CD14-positive monocyte (primary cell): ENCODE measurements around the gene GALNT12. TPM values are rescaled to one million over a fixed set of nuclear protein-coding genes. Genes with fewer than 3 reads are reported as not detected.

Source experiments
- DNase-seq, 3 donors: peaks; one replicate each; pipeline ENCODE4 v3.0.0-alpha.2; 2011 to 2022
- H2AFZ ChIP-seq: 2 replicates; pipeline ENCODE4 v1.6.0; 2012; ENCODE audit warnings: mild to moderate bottlenecking, low read depth, low read length, inconsistent platforms; ENCODE audit not compliant: insufficient read depth, poor library complexity, severe bottlenecking
- H3K27ac ChIP-seq, 2 donors: 1 replicate in 1 of 2; 2 replicates in 1 of 2; pipeline ENCODE4 v1.5.1; 2012 to 2013; ENCODE audit warnings: low read length in 2 of 2, control low read depth in 1 of 2, inconsistent platforms in 1 of 2, low read depth in 1 of 2, mild to moderate bottlenecking in 1 of 2
- H3K27me3 ChIP-seq, 2 donors: one replicate each; pipeline versions ENCODE4 v1.6.0 to v1.6.1; 2011 to 2013; ENCODE audit warnings: low read length in 2 of 2; ENCODE audit not compliant: control insufficient read depth in 2 of 2, insufficient read depth in 2 of 2
- H3K36me3 ChIP-seq, 2 donors: replicated peaks in 1 of 2; 1 replicate in 1 of 2; 2 replicates in 1 of 2; pipeline versions ENCODE4 v1.5.1 to v1.6.1; 2012 to 2013; ENCODE audit warnings: low read length in 2 of 2, control low read depth in 1 of 2, inconsistent platforms in 1 of 2, mild to moderate bottlenecking in 1 of 2; ENCODE audit not compliant: insufficient read depth in 2 of 2, control insufficient read depth in 1 of 2
- H3K4me1 ChIP-seq, 2 donors: 1 replicate in 1 of 2; 2 replicates in 1 of 2; pipeline versions ENCODE4 v1.5.1 to v1.6.1; 2012 to 2013; ENCODE audit warnings: low read length in 2 of 2, control low read depth in 1 of 2, inconsistent platforms in 1 of 2, mild to moderate bottlenecking in 1 of 2, moderate library complexity in 1 of 2; ENCODE audit not compliant: insufficient read depth in 2 of 2, control insufficient read depth in 1 of 2
- H3K4me2 ChIP-seq: replicated peaks from 2 replicates; pipeline ENCODE3; 2012; ENCODE audit warnings: low read length, moderate library complexity, mild to moderate bottlenecking; ENCODE audit not compliant: poor library complexity, severe bottlenecking; ENCODE audit errors: extremely low read depth
- H3K4me3 ChIP-seq, 3 experiments: fragments of 200-600 bp in 1 of 3; sonication (generic) in 1 of 3; replicated peaks in 1 of 3; 1 replicate in 2 of 3; 2 replicates in 1 of 3; pipeline ENCODE4 v1.5.1; 2011 to 2013; ENCODE audit warnings: low read length in 3 of 3, mild to moderate bottlenecking in 3 of 3, control low read depth in 2 of 3, low read depth in 2 of 3, inconsistent platforms in 1 of 3, moderate library complexity in 1 of 3
- H3K79me2 ChIP-seq: 2 replicates; pipeline ENCODE4 v1.6.0; 2012; ENCODE audit warnings: mild to moderate bottlenecking, control low read depth, inconsistent platforms, low read length, moderate library complexity; ENCODE audit not compliant: insufficient read depth
- H3K9ac ChIP-seq: 2 replicates; pipeline ENCODE4 v1.6.0; 2017; ENCODE audit warnings: low read length, mild to moderate bottlenecking; ENCODE audit not compliant: insufficient read depth, poor library complexity, severe bottlenecking
- H3K9me3 ChIP-seq, 2 donors: replicated peaks in 1 of 2; 1 replicate in 1 of 2; 2 replicates in 1 of 2; pipeline versions ENCODE4 v1.5.1 to v1.6.1; 2012 to 2013; ENCODE audit warnings: low read length in 2 of 2, control low read depth in 1 of 2; ENCODE audit not compliant: control insufficient read depth in 1 of 2, insufficient read depth in 1 of 2
- H4K20me1 ChIP-seq: 2 replicates; pipeline ENCODE4 v1.6.0; 2012; ENCODE audit warnings: mild to moderate bottlenecking, low read length, control low read depth, moderate library complexity; ENCODE audit not compliant: insufficient read depth
- H3K27ac Mint-ChIP-seq, 7 donors: one replicate each; pipeline ENCODE4 v1.8.0; 2020; ENCODE audit warnings: mild to moderate bottlenecking in 7 of 7, mixed read lengths in 7 of 7, moderate library complexity in 6 of 7, inconsistent platforms in 2 of 7
- H3K27me3 Mint-ChIP-seq, 3 donors: one replicate each; pipeline ENCODE4 v1.8.0; 2021 to 2022; ENCODE audit warnings: low read depth in 3 of 3, mild to moderate bottlenecking in 3 of 3, mixed read lengths in 3 of 3, moderate library complexity in 3 of 3, inconsistent platforms in 1 of 3
- H3K36me3 Mint-ChIP-seq, 2 donors: one replicate each; pipeline ENCODE4 v1.8.0; 2020; ENCODE audit warnings: mixed read lengths in 2 of 2, inconsistent platforms in 1 of 2, mild to moderate bottlenecking in 1 of 2
- H3K4me1 Mint-ChIP-seq: one replicate; pipeline ENCODE4 v1.8.0; 2020; ENCODE audit warnings: mild to moderate bottlenecking, mixed read lengths
- H3K4me3 Mint-ChIP-seq, 2 donors: one replicate each; pipeline ENCODE4 v1.8.0; 2020; ENCODE audit warnings: mild to moderate bottlenecking in 2 of 2, mixed read lengths in 2 of 2, moderate library complexity in 1 of 2
- H3K9me3 Mint-ChIP-seq, 7 donors: one replicate each; pipeline ENCODE4 v1.8.0; 2020 to 2022; ENCODE audit warnings: mixed read lengths in 7 of 7, mild to moderate bottlenecking in 6 of 7, moderate library complexity in 6 of 7, inconsistent platforms in 2 of 7
- WGBS: methylation state at CpG from one replicate; pipeline ENCODE4 v1.1.5; 2013; ENCODE audit warnings: missing lambda C conversion rate; ENCODE audit not compliant: insufficient coverage; 5-methylcytosine and 5-hydroxymethylcytosine counted together
- intact Hi-C, 2 donors: fragments of 100-400 bp; cut with micrococcal nuclease; formaldehyde crosslinking; loops; one replicate each; pipeline versions ENCODE4 v1.15.0 to v1.15.1; 2023
- polyA plus RNA-seq, 3 donors: library from polyadenylated mRNA; depleted of rRNA in 1 of 3; unstranded in 2 of 3; stranded (reverse) in 1 of 3; fragments of 300-500 nt in 2 of 3; fragments of >200 nt in 1 of 3; fragmentation: Illumina TruSeq in 2 of 3; gene quantifications; 1 replicate in 2 of 3; 2 replicates in 1 of 3; pipeline ENCODE4 v1.2.3, GENCODE V29; 2012 to 2021
- TF ChIP-seq, protein P1 (sequence below): fragments of 200-600 bp; IDR thresholded peaks from one replicate; pipeline ENCODE4 v1.8.0; 2022; ENCODE audit warnings: antibody characterized with exemption, mild to moderate bottlenecking

GALNT12 gene
- polyA plus RNA-seq, 3 donors = 0.16 TPM; not detected in 2

DNA sequence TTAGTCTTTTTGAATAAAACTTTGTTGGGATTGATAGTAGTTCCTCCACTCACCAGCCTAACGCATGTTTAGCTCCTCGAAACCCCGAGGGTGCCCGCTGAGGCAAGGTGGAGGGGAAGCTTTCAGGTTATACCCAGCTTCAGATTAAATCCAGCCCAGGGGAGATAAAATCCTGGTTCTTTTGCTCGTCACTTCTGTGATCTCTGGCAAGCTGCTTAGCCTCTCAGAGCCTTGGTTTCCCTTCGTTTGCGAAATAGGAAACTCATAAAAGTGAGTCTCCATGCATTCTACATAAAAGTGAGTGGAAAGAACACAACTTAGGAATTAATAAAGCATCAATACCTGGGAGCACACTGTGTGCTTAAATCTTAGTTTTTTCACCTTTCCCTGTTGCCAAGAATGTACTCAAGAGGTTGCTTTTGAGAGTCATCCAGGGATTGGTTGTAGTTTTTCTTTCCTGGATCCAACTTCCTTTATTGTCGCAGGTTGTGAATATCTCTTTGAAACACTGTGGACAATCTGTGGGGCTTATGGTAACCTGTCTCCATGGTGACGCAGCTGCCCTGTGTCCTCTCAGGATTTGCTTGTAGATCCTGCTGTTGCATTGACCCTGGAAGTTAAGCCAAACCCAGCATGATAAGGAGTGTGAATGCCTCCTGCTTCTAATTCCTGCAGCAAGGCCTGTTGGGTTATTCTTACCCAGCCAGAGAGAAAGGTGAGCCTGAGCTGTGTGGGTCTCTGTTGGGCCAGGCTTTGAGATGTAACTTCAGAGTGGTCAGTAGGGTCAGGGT lies 2.0 kb downstream of the GALNT12 start:
- WGBS = 75% methylated on average over 2 of the region's 9 CpGs

DNA sequence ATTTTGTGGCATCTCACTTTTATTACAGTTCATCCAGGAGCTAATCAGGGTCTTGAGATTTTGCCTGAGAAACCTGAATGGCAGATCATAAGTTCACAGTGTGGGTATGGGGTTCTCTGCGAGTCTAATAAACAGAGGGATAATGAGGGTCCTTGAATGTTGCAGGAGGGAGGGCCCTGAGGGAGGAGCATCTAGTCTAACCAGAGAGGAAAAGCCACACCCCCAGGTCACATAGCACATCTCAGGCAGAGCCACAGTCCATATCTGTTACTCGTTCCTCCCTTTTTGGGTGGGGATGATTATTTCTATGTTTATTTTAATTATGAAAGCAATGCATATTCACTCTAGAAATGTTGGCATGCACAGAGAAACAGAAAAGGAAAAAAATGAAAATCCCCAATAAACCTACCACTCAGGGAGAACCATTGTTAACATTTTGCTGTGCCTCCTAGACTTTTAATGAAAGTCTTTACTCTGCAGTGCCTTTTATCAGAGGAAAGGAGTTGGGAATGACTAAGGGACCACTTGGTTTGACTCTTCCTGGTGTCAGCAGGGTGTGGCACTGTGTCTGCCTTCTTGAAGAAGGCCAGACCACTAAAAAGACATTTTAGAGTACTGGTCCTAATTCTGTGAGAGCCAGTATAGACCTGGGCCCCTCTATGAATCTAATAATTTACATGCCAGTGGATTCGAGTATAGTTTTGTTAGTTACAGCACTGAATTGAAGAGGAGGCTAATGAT lies 2.8 kb downstream of the GALNT12 start:
- Mint-ChIP-seq H3K4me3 (no peak overlapping the region), H3K27me3 (peaks cover 26 to 43% (median 32%) of the 10 kb centered on the region in 3 donors)

More for the DNA sequence above, 2.0 kb downstream of the GALNT12 start:
- H3K9ac ChIP-seq = no peak overlapping the region
- H3K36me3 Mint-ChIP-seq = peaks cover 3 to 7% of the 10 kb centered on the region in 2 donors
- H3K4me1 ChIP-seq = peaks cover 14 to 20% of the 10 kb centered on the region in 2 donors
- DNase-seq = no peak
- TF ChIP-seq, protein P1, sequence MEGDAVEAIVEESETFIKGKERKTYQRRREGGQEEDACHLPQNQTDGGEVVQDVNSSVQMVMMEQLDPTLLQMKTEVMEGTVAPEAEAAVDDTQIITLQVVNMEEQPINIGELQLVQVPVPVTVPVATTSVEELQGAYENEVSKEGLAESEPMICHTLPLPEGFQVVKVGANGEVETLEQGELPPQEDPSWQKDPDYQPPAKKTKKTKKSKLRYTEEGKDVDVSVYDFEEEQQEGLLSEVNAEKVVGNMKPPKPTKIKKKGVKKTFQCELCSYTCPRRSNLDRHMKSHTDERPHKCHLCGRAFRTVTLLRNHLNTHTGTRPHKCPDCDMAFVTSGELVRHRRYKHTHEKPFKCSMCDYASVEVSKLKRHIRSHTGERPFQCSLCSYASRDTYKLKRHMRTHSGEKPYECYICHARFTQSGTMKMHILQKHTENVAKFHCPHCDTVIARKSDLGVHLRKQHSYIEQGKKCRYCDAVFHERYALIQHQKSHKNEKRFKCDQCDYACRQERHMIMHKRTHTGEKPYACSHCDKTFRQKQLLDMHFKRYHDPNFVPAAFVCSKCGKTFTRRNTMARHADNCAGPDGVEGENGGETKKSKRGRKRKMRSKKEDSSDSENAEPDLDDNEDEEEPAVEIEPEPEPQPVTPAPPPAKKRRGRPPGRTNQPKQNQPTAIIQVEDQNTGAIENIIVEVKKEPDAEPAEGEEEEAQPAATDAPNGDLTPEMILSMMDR = no peak
- no peak overlapping the region for H3K4me2 ChIP-seq
- H3K79me2 ChIP-seq = no peaks in the 10 kb centered on the region
- peaks cover 0 to 11% (median 1%) of the 10 kb centered on the region in 7 donors for H3K9me3 Mint-ChIP-seq
- peaks cover 20 to 46% of the 10 kb centered on the region in 2 donors for H3K27me3 ChIP-seq
- no peaks in the 10 kb centered on the region for H3K36me3 ChIP-seq
- H3K9me3 ChIP-seq = peaks cover 0 to 4% of the 10 kb centered on the region in 2 donors
- H3K4me3 ChIP-seq = no peak overlapping the region
- intact Hi-C loops = no loop called here
- H3K27me3 Mint-ChIP-seq = peaks cover 26 to 48% (median 32%) of the 10 kb centered on the region in 3 donors
- peak overlapping the region in 1 of 2 donors; percentile 94 for H3K4me3 Mint-ChIP-seq
- H3K27ac ChIP-seq = no peak overlapping the region
- H2AFZ ChIP-seq = no peak overlapping the region
- H3K4me1 Mint-ChIP-seq = peaks cover 42% of the 10 kb centered on the region
- H4K20me1 ChIP-seq = no peaks in the 10 kb centered on the region
- no peak overlapping the region for H3K27ac Mint-ChIP-seq

More for the DNA sequence above, 2.8 kb downstream of the GALNT12 start:
- no peak for DNase-seq
- Histone ChIP-seq H3K9me3 (peaks cover 0 to 4% of the 10 kb centered on the region in 2 donors), H3K4me3 (no peak overlapping the region), H4K20me1 (no peaks in the 10 kb centered on the region), H3K36me3 (no peaks in the 10 kb centered on the region), H3K27me3 (peaks cover 16 to 41% of the 10 kb centered on the region in 2 donors), H3K27ac (no peak overlapping the region), H3K79me2 (no peaks in the 10 kb centered on the region), H3K4me2 (no peak overlapping the region), H3K9ac (no peak overlapping the region), H3K4me1 (peaks cover 14 to 20% of the 10 kb centered on the region in 2 donors), H2AFZ (no peak overlapping the region)
- no peak overlapping the region for H3K27ac Mint-ChIP-seq
- TF ChIP-seq, protein P1 = no peak
- peaks cover 42% of the 10 kb centered on the region for H3K4me1 Mint-ChIP-seq
- peaks cover 3 to 7% of the 10 kb centered on the region in 2 donors for H3K36me3 Mint-ChIP-seq
- WGBS = 100% methylated on average over 1 of the region's 3 CpGs
- peaks cover 0 to 11% (median 1%) of the 10 kb centered on the region in 7 donors for H3K9me3 Mint-ChIP-seq
- intact Hi-C loops = no loop called here
